H1 (cell line): ENCODE results near the gene SH3YL1. TPM values are rescaled to one million over a fixed set of nuclear protein-coding genes. Genes with fewer than 3 reads are reported as not detected.

Experiments used
- EZH2 ChIP-seq: fragments of 200-600 bp; sonication (generic); IDR thresholded peaks from 2 replicates; pipeline ENCODE4 v1.7.1; 2012; ENCODE audit warnings: low read depth, mild to moderate bottlenecking, moderate library complexity, low read length, inconsistent platforms; ENCODE audit not compliant: severe bottlenecking
- KDM4A ChIP-seq: IDR thresholded peaks from one replicate; pipeline ENCODE4 v1.7.1; 2012; ENCODE audit warnings: low read depth, mild to moderate bottlenecking, moderate library complexity, low read length, inconsistent platforms; ENCODE audit not compliant: severe bottlenecking
- polyA plus RNA-seq, 7 experiments: library from polyadenylated mRNA; depleted of rRNA in 3 of 7; stranded (reverse) in 5 of 7; unstranded in 2 of 7; fragments of >200 nt in 5 of 7; fragments of 200-250 nt in 2 of 7; gene quantifications; 1 replicate in 5 of 7; 2 replicates in 1 of 7; 4 replicates in 1 of 7; pipeline versions ENCODE4 v1.2.1 to v1.2.3, GENCODE V29; 2011 to 2013; ENCODE audit warnings: missing spikeins in 2 of 7, mixed read lengths in 2 of 7
- total RNA-seq: library from RNA; stranded (reverse); fragmentation: NEBNext Ultra II Directional; extraction: Animal tissue kit (Norgen Biotek cat#: 25700); gene quantifications from 2 replicates; pipeline ENCODE4 v1.2.1, GENCODE V29; 2021
- TF ChIP-seq, protein P1 (sequence below): fragments of 300-600 bp; sonication (generic); IDR thresholded peaks from 2 replicates; pipeline ENCODE4 v1.7.1; 2012; ENCODE audit warnings: low read length, moderate library complexity, mild to moderate bottlenecking, inconsistent platforms; ENCODE audit not compliant: insufficient replicate concordance

SH3YL1 gene
- total and polyA plus RNA-seq, 2 of the 8 experiments (the other 6 are each of a cell fraction or from before 2014, with no cell fraction given): 13.6 to 37.2 TPM

DNA sequence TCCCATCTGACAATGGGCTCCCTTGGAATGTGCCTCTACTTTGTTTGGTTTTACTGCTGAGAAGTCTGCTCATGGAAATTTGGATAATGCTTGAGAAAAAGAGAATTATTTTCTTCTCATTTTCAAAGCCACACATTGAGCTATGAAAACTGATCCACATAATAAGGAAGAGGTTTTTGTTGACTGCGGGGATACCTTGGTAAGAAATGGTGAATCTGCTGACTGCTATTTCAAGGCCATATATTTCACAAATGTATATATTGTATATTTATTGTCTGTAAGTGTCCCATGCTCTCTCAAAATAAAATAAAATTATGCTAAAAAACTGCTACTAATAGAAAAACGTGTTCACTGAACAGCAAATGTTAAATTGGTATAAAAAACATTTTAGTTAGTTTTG lies 15.1 kb downstream of the SH3YL1 start (continued):
- TF ChIP-seq KDM4A (no peak), EZH2 (no peak)
- TF ChIP-seq, protein P1, sequence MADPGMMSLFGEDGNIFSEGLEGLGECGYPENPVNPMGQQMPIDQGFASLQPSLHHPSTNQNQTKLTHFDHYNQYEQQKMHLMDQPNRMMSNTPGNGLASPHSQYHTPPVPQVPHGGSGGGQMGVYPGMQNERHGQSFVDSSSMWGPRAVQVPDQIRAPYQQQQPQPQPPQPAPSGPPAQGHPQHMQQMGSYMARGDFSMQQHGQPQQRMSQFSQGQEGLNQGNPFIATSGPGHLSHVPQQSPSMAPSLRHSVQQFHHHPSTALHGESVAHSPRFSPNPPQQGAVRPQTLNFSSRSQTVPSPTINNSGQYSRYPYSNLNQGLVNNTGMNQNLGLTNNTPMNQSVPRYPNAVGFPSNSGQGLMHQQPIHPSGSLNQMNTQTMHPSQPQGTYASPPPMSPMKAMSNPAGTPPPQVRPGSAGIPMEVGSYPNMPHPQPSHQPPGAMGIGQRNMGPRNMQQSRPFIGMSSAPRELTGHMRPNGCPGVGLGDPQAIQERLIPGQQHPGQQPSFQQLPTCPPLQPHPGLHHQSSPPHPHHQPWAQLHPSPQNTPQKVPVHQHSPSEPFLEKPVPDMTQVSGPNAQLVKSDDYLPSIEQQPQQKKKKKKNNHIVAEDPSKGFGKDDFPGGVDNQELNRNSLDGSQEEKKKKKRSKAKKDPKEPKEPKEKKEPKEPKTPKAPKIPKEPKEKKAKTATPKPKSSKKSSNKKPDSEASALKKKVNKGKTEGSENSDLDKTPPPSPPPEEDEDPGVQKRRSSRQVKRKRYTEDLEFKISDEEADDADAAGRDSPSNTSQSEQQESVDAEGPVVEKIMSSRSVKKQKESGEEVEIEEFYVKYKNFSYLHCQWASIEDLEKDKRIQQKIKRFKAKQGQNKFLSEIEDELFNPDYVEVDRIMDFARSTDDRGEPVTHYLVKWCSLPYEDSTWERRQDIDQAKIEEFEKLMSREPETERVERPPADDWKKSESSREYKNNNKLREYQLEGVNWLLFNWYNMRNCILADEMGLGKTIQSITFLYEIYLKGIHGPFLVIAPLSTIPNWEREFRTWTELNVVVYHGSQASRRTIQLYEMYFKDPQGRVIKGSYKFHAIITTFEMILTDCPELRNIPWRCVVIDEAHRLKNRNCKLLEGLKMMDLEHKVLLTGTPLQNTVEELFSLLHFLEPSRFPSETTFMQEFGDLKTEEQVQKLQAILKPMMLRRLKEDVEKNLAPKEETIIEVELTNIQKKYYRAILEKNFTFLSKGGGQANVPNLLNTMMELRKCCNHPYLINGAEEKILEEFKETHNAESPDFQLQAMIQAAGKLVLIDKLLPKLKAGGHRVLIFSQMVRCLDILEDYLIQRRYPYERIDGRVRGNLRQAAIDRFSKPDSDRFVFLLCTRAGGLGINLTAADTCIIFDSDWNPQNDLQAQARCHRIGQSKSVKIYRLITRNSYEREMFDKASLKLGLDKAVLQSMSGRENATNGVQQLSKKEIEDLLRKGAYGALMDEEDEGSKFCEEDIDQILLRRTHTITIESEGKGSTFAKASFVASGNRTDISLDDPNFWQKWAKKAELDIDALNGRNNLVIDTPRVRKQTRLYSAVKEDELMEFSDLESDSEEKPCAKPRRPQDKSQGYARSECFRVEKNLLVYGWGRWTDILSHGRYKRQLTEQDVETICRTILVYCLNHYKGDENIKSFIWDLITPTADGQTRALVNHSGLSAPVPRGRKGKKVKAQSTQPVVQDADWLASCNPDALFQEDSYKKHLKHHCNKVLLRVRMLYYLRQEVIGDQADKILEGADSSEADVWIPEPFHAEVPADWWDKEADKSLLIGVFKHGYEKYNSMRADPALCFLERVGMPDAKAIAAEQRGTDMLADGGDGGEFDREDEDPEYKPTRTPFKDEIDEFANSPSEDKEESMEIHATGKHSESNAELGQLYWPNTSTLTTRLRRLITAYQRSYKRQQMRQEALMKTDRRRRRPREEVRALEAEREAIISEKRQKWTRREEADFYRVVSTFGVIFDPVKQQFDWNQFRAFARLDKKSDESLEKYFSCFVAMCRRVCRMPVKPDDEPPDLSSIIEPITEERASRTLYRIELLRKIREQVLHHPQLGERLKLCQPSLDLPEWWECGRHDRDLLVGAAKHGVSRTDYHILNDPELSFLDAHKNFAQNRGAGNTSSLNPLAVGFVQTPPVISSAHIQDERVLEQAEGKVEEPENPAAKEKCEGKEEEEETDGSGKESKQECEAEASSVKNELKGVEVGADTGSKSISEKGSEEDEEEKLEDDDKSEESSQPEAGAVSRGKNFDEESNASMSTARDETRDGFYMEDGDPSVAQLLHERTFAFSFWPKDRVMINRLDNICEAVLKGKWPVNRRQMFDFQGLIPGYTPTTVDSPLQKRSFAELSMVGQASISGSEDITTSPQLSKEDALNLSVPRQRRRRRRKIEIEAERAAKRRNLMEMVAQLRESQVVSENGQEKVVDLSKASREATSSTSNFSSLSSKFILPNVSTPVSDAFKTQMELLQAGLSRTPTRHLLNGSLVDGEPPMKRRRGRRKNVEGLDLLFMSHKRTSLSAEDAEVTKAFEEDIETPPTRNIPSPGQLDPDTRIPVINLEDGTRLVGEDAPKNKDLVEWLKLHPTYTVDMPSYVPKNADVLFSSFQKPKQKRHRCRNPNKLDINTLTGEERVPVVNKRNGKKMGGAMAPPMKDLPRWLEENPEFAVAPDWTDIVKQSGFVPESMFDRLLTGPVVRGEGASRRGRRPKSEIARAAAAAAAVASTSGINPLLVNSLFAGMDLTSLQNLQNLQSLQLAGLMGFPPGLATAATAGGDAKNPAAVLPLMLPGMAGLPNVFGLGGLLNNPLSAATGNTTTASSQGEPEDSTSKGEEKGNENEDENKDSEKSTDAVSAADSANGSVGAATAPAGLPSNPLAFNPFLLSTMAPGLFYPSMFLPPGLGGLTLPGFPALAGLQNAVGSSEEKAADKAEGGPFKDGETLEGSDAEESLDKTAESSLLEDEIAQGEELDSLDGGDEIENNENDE: no peak
